Panc1 (cell line): ENCODE data around the gene PRLR. TPM values are rescaled to one million over a fixed set of nuclear protein-coding genes. Genes with fewer than 3 reads are reported as not detected.

Experiments used
- ATAC-seq: fragments of 200-7000 bp; cut with Tn5 transposase; 2 replicates; pipeline ENCODE4 v1.9.1; 2020; ENCODE audit warnings: mild to moderate bottlenecking, moderate library complexity
- BruUV-seq: library from RNA; stranded (reverse); fragments of 400-500 nt; replicated peaks from 2 replicates; lab custom pipeline; 2021; lab: Mats Ljungman, UMichigan
- CTCF ChIA-PET: fragments of 300-600 bp; sonication (Branson Sonifier 250); formaldehyde crosslinking; loops from one replicate; lab custom pipeline; 2022; ENCODE audit warnings: antibody characterized with exemption; lab: Charles Lee
- POLR2A ChIA-PET: fragments of 300-600 bp; sonication (Branson Sonifier 250); formaldehyde crosslinking; loops from one replicate; lab custom pipeline; 2022; ENCODE audit warnings: antibody characterized with exemption; lab: Charles Lee
- DNase-seq: peaks from one replicate; pipeline ENCODE4 v3.0.0-alpha.2; 2010; ENCODE audit warnings: low read depth, low spot score
- H3K27ac ChIP-seq: 2 replicates; pipeline ENCODE4 v1.5.1; 2011; ENCODE audit warnings: mild to moderate bottlenecking, low read length, inconsistent platforms
- H3K27me3 ChIP-seq: fragments of 200-500 bp; sonication (Bioruptor generic); 2 replicates; pipeline ENCODE4 v1.6.0; 2014; ENCODE audit warnings: low read length, inconsistent platforms; ENCODE audit not compliant: control insufficient read depth, insufficient read depth
- H3K36me3 ChIP-seq: fragments of 200-500 bp; sonication (Bioruptor generic); 2 replicates; pipeline ENCODE4 v1.5.1; 2014; ENCODE audit warnings: inconsistent platforms, mild to moderate bottlenecking, low read length, moderate library complexity; ENCODE audit not compliant: control insufficient read depth, insufficient read depth
- H3K4me1 ChIP-seq: 2 replicates; pipeline ENCODE4 v1.5.1; 2011; ENCODE audit warnings: inconsistent platforms, mild to moderate bottlenecking, low read length, moderate library complexity; ENCODE audit not compliant: control insufficient read depth, insufficient read depth
- H3K4me3 ChIP-seq, 2 experiments: 2 replicates each; pipeline ENCODE4 v1.5.1; 2011 to 2012; ENCODE audit warnings: low read depth in 2 of 2, low read length in 2 of 2, mild to moderate bottlenecking in 2 of 2, inconsistent platforms in 1 of 2, moderate library complexity in 1 of 2
- H3K9me3 ChIP-seq: fragments of 200-500 bp; sonication (Bioruptor generic); 2 replicates; pipeline ENCODE4 v1.5.1; 2014; ENCODE audit warnings: low read depth, mild to moderate bottlenecking, inconsistent platforms, low read length, moderate library complexity; ENCODE audit not compliant: control insufficient read depth, insufficient read depth
- CTCF ChIP-seq: fragments of 450-650 bp; IDR thresholded peaks from 2 replicates; pipeline ENCODE4 v1.5.1; 2017; ENCODE audit warnings: mild to moderate bottlenecking
- POLR2AphosphoS5 ChIP-seq: IDR thresholded peaks from 2 replicates; pipeline ENCODE4 v1.6.1; 2012; ENCODE audit warnings: mild to moderate bottlenecking, low read depth, low read length, moderate library complexity
- REST ChIP-seq, 2 experiments: IDR thresholded peaks; 2 replicates each; pipeline ENCODE4 v1.6.1; 2011 to 2012; ENCODE audit warnings: low read depth in 2 of 2, control low read depth in 1 of 2, low read length in 1 of 2, mild to moderate bottlenecking in 1 of 2, moderate library complexity in 1 of 2; ENCODE audit not compliant: insufficient read depth in 1 of 2
- SIN3A ChIP-seq: IDR thresholded peaks from 2 replicates; pipeline ENCODE4 v1.6.1; 2012; ENCODE audit warnings: low read depth, mild to moderate bottlenecking, low read length, moderate library complexity, borderline replicate concordance; ENCODE audit not compliant: insufficient read depth
- TCF7L2 ChIP-seq: IDR thresholded peaks from 2 replicates; pipeline ENCODE4 v1.6.1; 2011; ENCODE audit warnings: mild to moderate bottlenecking, low read depth, low read length, inconsistent platforms
- in situ Hi-C: cut with HindIII; loops from 2 replicates; pipeline ENCODE4 v1.10.0; 2016; ENCODE audit warnings: low sequenced_read_pairs, low pct_unique_long_range_greater_than_20kb
- intact Hi-C: fragments of 100-400 bp; cut with micrococcal nuclease; formaldehyde crosslinking; loops from one replicate; pipeline ENCODE4 v1.10.0; 2022; ENCODE audit not compliant: unreplicated experiment
- total RNA-seq: library from RNA; stranded (reverse); gene quantifications from one replicate; pipeline ENCODE4 v1.2.1, GENCODE V29; 2021; ENCODE audit not compliant: unreplicated experiment

Gene PRLR
- total RNA-seq, 1 experiment from 2014 or later = 0.46 TPM

GRCh38 chr5:35133186-35133585, 97.1 kb downstream of the PRLR start:
- no TSS peak for BruUV-seq
- H3K9me3 ChIP-seq = no peaks in the 10 kb centered on the region
- H3K27me3 ChIP-seq = no peaks in the 10 kb centered on the region
- intact Hi-C loops (no loop called here), in situ Hi-C loops (no loop called here)
- no peaks in the 10 kb centered on the region for H3K4me1 ChIP-seq
- CTCF ChIA-PET = no interaction called here
- TF ChIP-seq POLR2AphosphoS5 = no peak
- no peak for TF ChIP-seq REST (IDR thresholded peaks at IDR 0.05; ENCODE audit: insufficient read depth in 1 of 2, low read depth in 2 of 2, low read length in 1 of 2)
- TF ChIP-seq TCF7L2 = no peak
- no peak for TF ChIP-seq SIN3A
- no peak for TF ChIP-seq CTCF
- POLR2A ChIA-PET = no interaction called here
- no peak overlapping the region for H3K27ac ChIP-seq
- no peak overlapping the region for H3K4me3 ChIP-seq
- H3K36me3 ChIP-seq = no peaks in the 10 kb centered on the region
- DNase-seq (no peak), ATAC-seq (no peak)

- POLR2A ChIA-PET = no interaction called here
- CTCF ChIA-PET = no interaction called here
- BruUV-seq = no TSS peak
Observed at GRCh38 chr5:35131723-35132122, 98.6 kb downstream of the PRLR start.

GRCh38 chr5:35129921-35130485, 100.3 kb downstream of the PRLR start:
- no peak for TF ChIP-seq SIN3A
- TF ChIP-seq REST (IDR thresholded peaks at IDR 0.05; ENCODE audit: insufficient read depth in 1 of 2, low read depth in 2 of 2, low read length in 1 of 2) = no peak
- TF ChIP-seq CTCF = no peak
- DNase-seq (no peak), ATAC-seq (no peak)
- BruUV-seq = no TSS peak
- H3K36me3 ChIP-seq = no peaks in the 10 kb centered on the region
- CTCF ChIA-PET = no interaction called here
- H3K4me3 ChIP-seq = no peak overlapping the region
- in situ Hi-C loops = no loop called here
- H3K9me3 ChIP-seq = no peaks in the 10 kb centered on the region
- POLR2A ChIA-PET = no interaction called here
- no peak overlapping the region for H3K27ac ChIP-seq
- H3K4me1 ChIP-seq = no peaks in the 10 kb centered on the region
- intact Hi-C loops = no loop called here
- H3K27me3 ChIP-seq = no peaks in the 10 kb centered on the region

More at GRCh38 chr5:35131723-35132122, 98.6 kb downstream of the PRLR start:
- Histone ChIP-seq H3K9me3 (no peaks in the 10 kb centered on the region), H3K4me1 (no peaks in the 10 kb centered on the region), H3K27me3 (no peaks in the 10 kb centered on the region), H3K27ac (no peak overlapping the region), H3K4me3 (no peak overlapping the region), H3K36me3 (no peaks in the 10 kb centered on the region)
- no peak for TF ChIP-seq SIN3A
- DNase-seq (no peak), ATAC-seq (no peak)
- in situ Hi-C loops = no loop called here
- intact Hi-C loops = no loop called here
